Activated CD4-positive, alpha-beta T cell treated with anti-CD3 and anti-CD28 coated beads for 36 hours (primary cell): ENCODE results near the gene CAMK1D. TPM values are rescaled to one million over a fixed set of nuclear protein-coding genes. Genes with fewer than 3 reads are reported as not detected.
A peak's percentile ranks its signal among the peaks of the same experiment; 100 is the strongest.

Experiments used
- ATAC-seq: fragments of 200-7000 bp; cut with Tn5 transposase; one replicate; pipeline ENCODE4 v1.10.0; 2021; ENCODE audit warnings: mild to moderate bottlenecking, moderate library complexity
- CTCF ChIA-PET: fragments of 350-600 bp; sonication (Branson Sonifier 250); formaldehyde crosslinking; loops from one replicate; lab custom pipeline; 2021; ENCODE audit warnings: antibody characterized with exemption; lab: Charles Lee
- POLR2A ChIA-PET: fragments of 350-600 bp; sonication (Branson Sonifier 250); formaldehyde crosslinking; loops from one replicate; lab custom pipeline; 2021; ENCODE audit warnings: antibody characterized with exemption, inconsistent platforms; lab: Charles Lee
- DNase-seq: peaks from one replicate; pipeline ENCODE4 v3.0.0-alpha.2; 2020
- H3K27ac Mint-ChIP-seq: one replicate; pipeline ENCODE4 v1.8.0; 2021; ENCODE audit warnings: mixed read lengths
- H3K27me3 Mint-ChIP-seq: one replicate; pipeline ENCODE4 v1.8.0; 2021; ENCODE audit warnings: mixed read lengths
- H3K36me3 Mint-ChIP-seq: one replicate; pipeline ENCODE4 v1.8.0; 2021; ENCODE audit warnings: low read depth, mixed read lengths
- H3K4me1 Mint-ChIP-seq: one replicate; pipeline ENCODE4 v1.8.0; 2021; ENCODE audit warnings: mixed read lengths
- H3K4me3 Mint-ChIP-seq: one replicate; pipeline ENCODE4 v1.8.0; 2021; ENCODE audit warnings: mild to moderate bottlenecking, moderate library complexity, mixed read lengths
- H3K9me3 Mint-ChIP-seq: one replicate; pipeline ENCODE4 v1.8.0; 2021; ENCODE audit warnings: low read depth, mixed read lengths
- intact Hi-C, 2 experiments: fragments of 100-400 bp; cut with DNase I in 1 of 2; cut with micrococcal nuclease in 1 of 2; formaldehyde crosslinking; loops; one replicate each; pipeline versions ENCODE4 v1.14.2 to v1.15.1; 2022 to 2024; cut with DNase I, micrococcal nuclease
- total RNA-seq, 2 experiments: library from RNA; stranded (reverse); gene quantifications; one replicate each; pipeline ENCODE4 v1.2.3, GENCODE V29; 2021

The CAMK1D gene
- total RNA-seq, 2 experiments from 2014 or later: 16.0 to 16.3 TPM

GRCh38 chr10:12660812-12661211, 311.5 kb downstream of the CAMK1D start:
- Mint-ChIP-seq H3K36me3 (peaks cover 2% of the 10 kb centered on the region), H3K4me3 (no peak overlapping the region), H3K9me3 (no peaks in the 10 kb centered on the region), H3K27me3 (no peaks in the 10 kb centered on the region), H3K27ac (no peak overlapping the region), H3K4me1 (peaks cover 17% of the 10 kb centered on the region)
- intact Hi-C loops: no loop called here
- no peak for ATAC-seq
- POLR2A ChIA-PET: no interaction called here
- CTCF ChIA-PET: interaction anchor here (0.7 to 0.8 kb wide), 2 partner anchors 73 to 418 kb away, joined by 3 to 4 read pairs; no protein-coding TSS in a partner anchor
- DNase-seq: no peak

GRCh38 chr10:12661671-12662070, 312.3 kb downstream of the CAMK1D start:
- CTCF ChIA-PET: interaction anchor here (0.6 to 0.8 kb wide), 4 partner anchors 50 to 706 kb away, joined by 3 to 4 read pairs (median 4); no protein-coding TSS in a partner anchor
- intact Hi-C loops: no loop called here
- Mint-ChIP-seq H3K4me3 (no peak overlapping the region), H3K27me3 (no peaks in the 10 kb centered on the region), H3K9me3 (no peaks in the 10 kb centered on the region), H3K4me1 (peaks cover 9% of the 10 kb centered on the region), H3K27ac (no peak overlapping the region), H3K36me3 (peaks cover 2% of the 10 kb centered on the region)
- no peak for DNase-seq
- no peak for ATAC-seq
- POLR2A ChIA-PET: no interaction called here

GRCh38 chr10:12663863-12664262, 314.5 kb downstream of the CAMK1D start:
- no peaks in the 10 kb centered on the region for H3K9me3 Mint-ChIP-seq
- no peak overlapping the region for H3K27ac Mint-ChIP-seq
- no peak overlapping the region for H3K4me3 Mint-ChIP-seq
- H3K27me3 Mint-ChIP-seq: no peaks in the 10 kb centered on the region
- H3K36me3 Mint-ChIP-seq: peaks cover 6% of the 10 kb centered on the region
- DNase-seq: no peak
- intact Hi-C loops: no loop called here
- ATAC-seq: no peak
- POLR2A ChIA-PET: no interaction called here
- CTCF ChIA-PET: interaction anchor here (1.1 kb wide), 1 partner anchor 38 kb away, joined by 4 read pairs; no protein-coding TSS in a partner anchor
- peaks cover 5% of the 10 kb centered on the region for H3K4me1 Mint-ChIP-seq

GRCh38 chr10:12665501-12665900, 316.2 kb downstream of the CAMK1D start:
- DNase-seq (no peak), ATAC-seq (no peak)
- ChIA-PET CTCF (interaction anchor here (0.7 to 1.9 kb wide), 4 partner anchors 9 to 117 kb away, joined by 3 to 13 read pairs (median 4); no protein-coding TSS in a partner anchor), POLR2A (no interaction called here)
- H3K4me1 Mint-ChIP-seq: no peaks in the 10 kb centered on the region
- H3K27me3 Mint-ChIP-seq: no peaks in the 10 kb centered on the region
- H3K36me3 Mint-ChIP-seq: peaks cover 14% of the 10 kb centered on the region
- H3K4me3 Mint-ChIP-seq: no peak overlapping the region
- peaks cover 3% of the 10 kb centered on the region for H3K9me3 Mint-ChIP-seq
- intact Hi-C loops: no loop called here
- no peak overlapping the region for H3K27ac Mint-ChIP-seq

GRCh38 chr10:12667052-12667451, 317.7 kb downstream of the CAMK1D start:
- Mint-ChIP-seq H3K9me3 (peaks cover 3% of the 10 kb centered on the region), H3K36me3 (peaks cover 14% of the 10 kb centered on the region), H3K4me3 (no peak overlapping the region), H3K4me1 (no peaks in the 10 kb centered on the region), H3K27me3 (no peaks in the 10 kb centered on the region), H3K27ac (no peak overlapping the region)
- CTCF ChIA-PET: no interaction called here
- intact Hi-C loops: no loop called here
- DNase-seq (no peak), ATAC-seq (no peak)
- POLR2A ChIA-PET: no interaction called here

GRCh38 chr10:12668634-12669033, 319.3 kb downstream of the CAMK1D start:
- CTCF ChIA-PET: interaction anchor here (0.9 kb wide), 1 partner anchor 12 kb away, joined by 3 read pairs; no protein-coding TSS in a partner anchor
- intact Hi-C loops: no loop called here

GRCh38 chr10:12670004-12670403, 320.7 kb downstream of the CAMK1D start:
- no peaks in the 10 kb centered on the region for H3K27me3 Mint-ChIP-seq
- ATAC-seq: no peak
- H3K4me1 Mint-ChIP-seq: no peaks in the 10 kb centered on the region
- DNase-seq: no peak
- intact Hi-C loops: no loop called here
- peaks cover 3% of the 10 kb centered on the region for H3K9me3 Mint-ChIP-seq
- H3K36me3 Mint-ChIP-seq: peaks cover 14% of the 10 kb centered on the region
- ChIA-PET CTCF (interaction anchor here (1.2 kb wide), 1 partner anchor 14 kb away, joined by 5 read pairs; no protein-coding TSS in a partner anchor), POLR2A (no interaction called here)
- H3K4me3 Mint-ChIP-seq: no peak overlapping the region
- no peak overlapping the region for H3K27ac Mint-ChIP-seq

More at GRCh38 chr10:12668634-12669033, 319.3 kb downstream of the CAMK1D start:
- Mint-ChIP-seq H3K36me3 (peaks cover 14% of the 10 kb centered on the region), H3K27me3 (no peaks in the 10 kb centered on the region), H3K9me3 (peaks cover 3% of the 10 kb centered on the region), H3K4me3 (no peak overlapping the region), H3K4me1 (no peaks in the 10 kb centered on the region), H3K27ac (no peak overlapping the region)
- DNase-seq (no peak), ATAC-seq (no peak)
- POLR2A ChIA-PET: no interaction called here

- Mint-ChIP-seq H3K27ac (no peak overlapping the region), H3K27me3 (no peaks in the 10 kb centered on the region), H3K4me3 (no peak overlapping the region), H3K9me3 (peaks cover under 1% of the 10 kb centered on the region), H3K4me1 (no peaks in the 10 kb centered on the region), H3K36me3 (peaks cover 13% of the 10 kb centered on the region)
- DNase-seq (no peak), ATAC-seq (no peak)
- intact Hi-C loops: no loop called here
- ChIA-PET CTCF (interaction anchor here (0.6 kb wide), 1 partner anchor 188 kb away, joined by 6 read pairs; no protein-coding TSS in a partner anchor), POLR2A (no interaction called here)
These were observed 325.8 kb downstream of the CAMK1D start for GRCh38 chr10:12675186-12675585.

- ChIA-PET CTCF (interaction anchor here (1.1 kb wide), 1 partner anchor 23 kb away, joined by 3 read pairs; no protein-coding TSS in a partner anchor), POLR2A (no interaction called here)
- Mint-ChIP-seq H3K27me3 (no peaks in the 10 kb centered on the region), H3K4me3 (no peak overlapping the region), H3K9me3 (no peaks in the 10 kb centered on the region), H3K4me1 (peaks cover 7% of the 10 kb centered on the region), H3K27ac (no peak overlapping the region), H3K36me3 (peaks cover 12% of the 10 kb centered on the region)
- intact Hi-C loops: no loop called here
- no peak for DNase-seq
- ATAC-seq: no peak
These were observed 330.3 kb downstream of the CAMK1D start for GRCh38 chr10:12679636-12680035.

- Mint-ChIP-seq H3K4me1 (peaks cover 12% of the 10 kb centered on the region), H3K27me3 (no peaks in the 10 kb centered on the region), H3K9me3 (no peaks in the 10 kb centered on the region), H3K36me3 (peaks cover 6% of the 10 kb centered on the region), H3K27ac (no peak overlapping the region), H3K4me3 (peak overlapping the region; percentile 21)
- DNase-seq: peak; percentile 37
- no peak for ATAC-seq
- intact Hi-C loops: no loop called here
- CTCF ChIA-PET: interaction anchor here (0.6 kb wide), 3 partner anchors 26 to 415 kb away, joined by 3 to 4 read pairs (median 3); no protein-coding TSS in a partner anchor
- POLR2A ChIA-PET: interaction anchor here (0.6 kb wide), 1 partner anchor 299 kb away, joined by 3 read pairs; no protein-coding TSS in a partner anchor
These were observed 331.9 kb downstream of the CAMK1D start for GRCh38 chr10:12681252-12681651.

- H3K9me3 Mint-ChIP-seq: no peaks in the 10 kb centered on the region
- H3K27me3 Mint-ChIP-seq: no peaks in the 10 kb centered on the region
- H3K36me3 Mint-ChIP-seq: peaks cover 2% of the 10 kb centered on the region
- CTCF ChIA-PET: interaction anchor here (0.7 kb wide), 3 partner anchors 191 to 1377 kb away, joined by 3 to 4 read pairs (median 3); no protein-coding TSS in a partner anchor
- H3K27ac Mint-ChIP-seq: no peak overlapping the region
- POLR2A ChIA-PET: no interaction called here
- peaks cover 12% of the 10 kb centered on the region for H3K4me1 Mint-ChIP-seq
- H3K4me3 Mint-ChIP-seq: no peak overlapping the region
- ATAC-seq (no peak), DNase-seq (no peak)
- intact Hi-C loops: no loop called here
These were observed 335.4 kb downstream of the CAMK1D start for GRCh38 chr10:12684784-12685183.
